Ovary (tissue), 9 donors: ENCODE results near the gene UBE3D. TPM values are rescaled to one million over a fixed set of nuclear protein-coding genes. Genes with fewer than 3 reads are reported as not detected.

Experiments used
- DNase-seq, 5 donors: peaks; one replicate each; pipeline ENCODE4 v3.0.0-alpha.2; 2019 to 2020
- H3K27ac ChIP-seq, 2 donors: fragments of 200-600 bp; one replicate each; pipeline versions ENCODE4 v1.5.1 to v1.8.0; 2019 to 2022
- H3K27me3 ChIP-seq: fragments of 200-600 bp; one replicate; pipeline ENCODE4 v1.8.0; 2022
- H3K36me3 ChIP-seq: fragments of 200-600 bp; sonication (generic); one replicate; pipeline ENCODE4 v1.5.1; 2019
- H3K4me1 ChIP-seq: one replicate; pipeline ENCODE4 v1.8.1; 2013; ENCODE audit warnings: mild to moderate bottlenecking, moderate library complexity; ENCODE audit not compliant: insufficient read depth
- H3K4me3 ChIP-seq: fragments of 200-600 bp; sonication (generic); one replicate; pipeline ENCODE4 v1.5.1; 2017
- H3K9me3 ChIP-seq, 2 donors: fragments of 200-600 bp in 1 of 2; sonication (generic) in 1 of 2; one replicate each; pipeline versions ENCODE4 v1.5.1 to v1.8.1; 2013 to 2019; ENCODE audit warnings: mild to moderate bottlenecking in 1 of 2, moderate library complexity in 1 of 2
- EP300 ChIP-seq: sonication (generic); formaldehyde crosslinking; IDR thresholded peaks from one replicate; pipeline ENCODE4 v1.6.1; 2017; ENCODE audit warnings: antibody characterized with exemption
- POLR2A ChIP-seq: fragments of 450-650 bp; IDR thresholded peaks from one replicate; pipeline ENCODE4 v1.6.1; 2017; ENCODE audit warnings: antibody characterized with exemption, mild to moderate bottlenecking, moderate library complexity
- WGBS, 3 donors: extraction: QIAGEN DNeasy Blood & Tissue Kit in 1 of 3; methylation state at CpG; one replicate each; pipeline versions ENCODE4 v1.1.5 to v1.1.7; 2013 to 2017; 5-methylcytosine and 5-hydroxymethylcytosine counted together
- intact Hi-C, 4 donors: fragments of 100-400 bp; cut with DNase I; formaldehyde crosslinking; loops; one replicate each; pipeline versions ENCODE4 v1.11.0 to v1.15.1; 2022 to 2023
- polyA plus RNA-seq, 2 donors: library from polyadenylated mRNA; stranded (reverse); fragments of 200-250 nt in 1 of 2; fragments of 350-450 nt in 1 of 2; fragmentation: Illumina TruSeq in 1 of 2; extraction: RNeasy Lipid Tissue Mini Kit (QIAGEN cat#74804) in 1 of 2; gene quantifications; one replicate each; pipeline ENCODE4 v1.2.3, GENCODE V29; 2013 to 2014
- total RNA-seq, 7 donors: library from RNA; depleted of rRNA in 2 of 7; stranded (reverse); fragments of >200 nt in 2 of 7; fragmentation: NEBNext Ultra II Directional in 3 of 7; extraction: Animal tissue kit (Norgen Biotek cat#: 25700) in 3 of 7; gene quantifications; one replicate each; pipeline versions ENCODE4 v1.1.0 to v1.2.4, GENCODE V29; 2016 to 2023
- TF ChIP-seq, protein P1 (sequence below), 3 donors: fragments of 450-650 bp in 2 of 3; fragments of 200-600 bp in 1 of 3; IDR thresholded peaks; one replicate each; pipeline versions ENCODE4 v1.5.1 to v1.8.0; 2016 to 2022; ENCODE audit warnings: antibody characterized with exemption in 3 of 3, mild to moderate bottlenecking in 1 of 3
- donor health status: DM: no; HTN: no; CAD: no; lungs with moderate emphysema.
- donor health status: DM: no; HTN: no; CAD: no.
- donor health status: Bipolar disorder and iron deficiency.
- donor health status: DM: yes; HTN: yes; CAD: no.
- donor health status: DM: no; HTN: no; CAD: no.
- donor health status: DM: yes; HTN: yes; CAD: no.

Gene UBE3D
- total and polyA plus RNA-seq, 9 donors: 3.3 to 13.1 (median 5.9) TPM

DNA sequence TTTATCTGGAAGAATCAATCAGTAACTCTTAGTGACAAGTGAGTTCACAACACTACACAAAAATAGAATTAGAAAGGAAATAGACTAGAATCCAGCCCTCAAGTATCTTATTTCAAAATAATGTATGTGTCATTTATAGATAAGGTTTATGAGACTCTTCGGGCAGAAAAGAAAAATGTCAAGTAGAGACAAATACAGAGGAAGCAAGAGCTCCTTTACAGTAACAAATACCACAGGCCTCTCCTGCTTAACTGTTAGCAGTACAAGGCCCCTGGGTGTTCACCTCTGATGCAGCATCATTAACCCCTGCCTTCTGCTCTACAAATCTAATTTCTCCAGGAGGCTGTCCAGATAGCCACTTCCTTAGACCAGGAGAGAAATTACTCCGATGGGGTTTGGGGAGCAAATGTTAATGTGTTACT is 76.7 kb downstream of the UBE3D start:
- H3K27me3 ChIP-seq: no peaks in the 10 kb centered on the region

GRCh38 chr6:82987951-82988350 is 77.7 kb downstream of the UBE3D start:
- Histone ChIP-seq H3K4me3 (no peak overlapping the region), H3K9me3 (no peaks in the 10 kb centered on the region)
- no peak for TF ChIP-seq POLR2A
- TF ChIP-seq EP300: no peak
- TF ChIP-seq, protein P1, sequence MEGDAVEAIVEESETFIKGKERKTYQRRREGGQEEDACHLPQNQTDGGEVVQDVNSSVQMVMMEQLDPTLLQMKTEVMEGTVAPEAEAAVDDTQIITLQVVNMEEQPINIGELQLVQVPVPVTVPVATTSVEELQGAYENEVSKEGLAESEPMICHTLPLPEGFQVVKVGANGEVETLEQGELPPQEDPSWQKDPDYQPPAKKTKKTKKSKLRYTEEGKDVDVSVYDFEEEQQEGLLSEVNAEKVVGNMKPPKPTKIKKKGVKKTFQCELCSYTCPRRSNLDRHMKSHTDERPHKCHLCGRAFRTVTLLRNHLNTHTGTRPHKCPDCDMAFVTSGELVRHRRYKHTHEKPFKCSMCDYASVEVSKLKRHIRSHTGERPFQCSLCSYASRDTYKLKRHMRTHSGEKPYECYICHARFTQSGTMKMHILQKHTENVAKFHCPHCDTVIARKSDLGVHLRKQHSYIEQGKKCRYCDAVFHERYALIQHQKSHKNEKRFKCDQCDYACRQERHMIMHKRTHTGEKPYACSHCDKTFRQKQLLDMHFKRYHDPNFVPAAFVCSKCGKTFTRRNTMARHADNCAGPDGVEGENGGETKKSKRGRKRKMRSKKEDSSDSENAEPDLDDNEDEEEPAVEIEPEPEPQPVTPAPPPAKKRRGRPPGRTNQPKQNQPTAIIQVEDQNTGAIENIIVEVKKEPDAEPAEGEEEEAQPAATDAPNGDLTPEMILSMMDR (IDR thresholded peaks at IDR 0.05): no peak

More for the DNA sequence above, 76.7 kb downstream of the UBE3D start:
- Histone ChIP-seq H3K9me3 (no peaks in the 10 kb centered on the region), H3K4me1 (no peaks in the 10 kb centered on the region), H3K27ac (no peak overlapping the region), H3K36me3 (no peaks in the 10 kb centered on the region), H3K4me3 (no peak overlapping the region)
- intact Hi-C loops: no loop called here
- DNase-seq: no peak
- no peak for TF ChIP-seq EP300
- TF ChIP-seq, protein P1 (IDR thresholded peaks at IDR 0.05): no peak
- TF ChIP-seq POLR2A: no peak
- WGBS, 3 donors: 23 to 28% (median 28%) methylated on average over 2 of the region's 2 CpGs

GRCh38 chr6:82987416-82987815 is 78.2 kb downstream of the UBE3D start:
- intact Hi-C loops: no loop called here
- Histone ChIP-seq H3K4me1 (no peaks in the 10 kb centered on the region), H3K36me3 (no peaks in the 10 kb centered on the region), H3K27ac (no peak overlapping the region), H3K4me3 (no peak overlapping the region), H3K9me3 (no peaks in the 10 kb centered on the region), H3K27me3 (no peaks in the 10 kb centered on the region)
- DNase-seq: no peak
- no peak for TF ChIP-seq POLR2A
- 71 to 82% (median 81%) methylated on average over 2 of the region's 2 CpGs for WGBS, 3 donors

More at GRCh38 chr6:82987951-82988350, 77.7 kb downstream of the UBE3D start:
- Histone ChIP-seq H3K27me3 (no peaks in the 10 kb centered on the region), H3K27ac (no peak overlapping the region), H3K4me1 (no peaks in the 10 kb centered on the region), H3K36me3 (no peaks in the 10 kb centered on the region)
- DNase-seq: no peak
- 26 to 41% (median 30%) methylated on average over 3 of the region's 3 CpGs for WGBS, 3 donors
- intact Hi-C loops: no loop called here

DNA sequence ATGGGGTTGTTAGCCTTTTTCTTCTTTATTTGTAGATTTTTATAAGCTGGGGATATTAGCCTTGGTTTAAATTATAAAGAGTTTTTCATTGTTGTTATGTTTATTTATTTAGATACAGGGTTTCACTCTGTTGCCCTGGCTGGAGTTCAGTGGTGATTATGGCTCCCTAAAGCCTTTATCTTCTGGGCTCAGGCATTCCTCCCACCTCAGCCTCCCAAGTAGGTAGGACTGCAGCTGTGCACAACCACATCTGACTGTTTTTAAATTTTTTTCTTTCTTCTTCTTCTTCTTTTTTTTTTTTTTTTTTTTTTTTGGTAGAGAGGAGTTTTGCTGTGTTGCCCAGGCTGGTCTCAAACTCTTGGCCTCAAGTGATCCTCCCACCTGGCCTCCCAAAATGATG is 80.9 kb downstream of the UBE3D start:
- H3K27me3 ChIP-seq: no peaks in the 10 kb centered on the region
- H3K4me1 ChIP-seq: no peaks in the 10 kb centered on the region
- TF ChIP-seq, protein P1 (IDR thresholded peaks at IDR 0.05): no peak
- TF ChIP-seq EP300 (no peak), POLR2A (no peak)
- no peaks in the 10 kb centered on the region for H3K36me3 ChIP-seq
- H3K9me3 ChIP-seq: no peaks in the 10 kb centered on the region
- no peak overlapping the region for H3K4me3 ChIP-seq
- intact Hi-C loops: no loop called here
- DNase-seq: no peak
- H3K27ac ChIP-seq: no peak overlapping the region

- Histone ChIP-seq H3K4me1 (no peaks in the 10 kb centered on the region), H3K27me3 (no peaks in the 10 kb centered on the region), H3K4me3 (no peak overlapping the region), H3K9me3 (no peaks in the 10 kb centered on the region), H3K27ac (no peak overlapping the region), H3K36me3 (no peaks in the 10 kb centered on the region)
- intact Hi-C loops: no loop called here
- TF ChIP-seq, protein P1 (IDR thresholded peaks at IDR 0.05): no peak
- no peak for TF ChIP-seq POLR2A
- TF ChIP-seq EP300: no peak
- no peak for DNase-seq
- 33 to 53% (median 46%) methylated on average over 1 of the region's 1 CpG for WGBS, 3 donors
Observed at GRCh38 chr6:82980086-82980485, 85.6 kb downstream of the UBE3D start.
